Kidney glomerular epithelial cell (primary cell): ENCODE results near the gene NMRK2.
"Not testable (repeated sequence)": the region's sequence is repeated elsewhere in the genome, so short reads cannot be mapped to it uniquely, and the experiment has no call there.

Source experiments
- DNase-seq: peaks from one replicate; lab custom pipeline; 2025; lab: John Stamatoyannopoulos, UW

NMRK2 gene

DNA sequence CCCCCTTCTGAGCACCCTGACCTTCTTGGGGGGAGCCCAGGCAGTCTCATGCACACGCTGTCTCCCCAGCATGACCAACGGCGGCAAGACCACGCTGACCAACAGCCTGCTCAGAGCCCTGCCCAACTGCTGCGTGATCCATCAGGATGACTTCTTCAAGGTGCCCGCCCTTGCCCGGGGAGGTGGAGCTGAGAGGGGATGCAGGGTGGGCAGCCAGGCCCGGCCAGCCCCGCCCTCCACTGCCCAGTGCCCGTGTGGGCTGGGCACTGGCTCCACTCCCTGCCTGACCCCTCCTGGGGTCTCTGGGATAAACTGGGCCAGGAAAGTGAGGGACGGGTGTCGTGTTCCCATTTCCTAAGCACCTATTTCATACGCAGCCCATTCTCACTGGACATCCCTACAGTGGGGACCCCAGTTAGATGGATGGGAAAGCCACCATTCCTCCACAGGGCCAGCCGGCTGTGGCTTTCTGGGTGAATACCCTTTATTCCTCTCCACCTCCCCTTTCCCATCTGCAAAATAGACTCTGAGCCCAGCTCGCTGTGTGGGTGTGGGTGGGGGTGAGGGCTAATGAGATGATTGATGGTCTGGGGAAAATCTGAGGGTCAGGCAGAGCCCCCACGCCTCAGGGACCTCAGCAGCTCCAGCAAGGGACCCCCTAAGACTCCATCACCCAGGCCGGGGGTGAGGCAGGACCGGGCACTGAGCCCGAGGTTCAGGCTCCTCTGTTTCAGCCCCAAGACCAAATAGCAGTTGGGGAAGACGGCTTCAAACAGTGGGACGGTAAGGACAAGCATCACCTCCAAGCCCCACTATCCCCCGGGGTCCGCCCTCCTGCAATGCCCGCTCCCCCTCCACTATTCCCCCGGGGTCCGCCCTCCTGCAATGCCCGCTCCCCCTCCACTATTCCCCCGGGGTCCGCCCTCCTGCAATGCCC, 3.9 kb downstream of the NMRK2 start:
- DNase-seq: no peak

- not testable (repeated sequence) for DNase-seq
Observed at GRCh38 chr19:3938300-3938950, 5.6 kb downstream of the NMRK2 start.

GRCh38 chr19:3942790-3943409, 10.0 kb downstream of the NMRK2 start:
- no peak for DNase-seq

DNA sequence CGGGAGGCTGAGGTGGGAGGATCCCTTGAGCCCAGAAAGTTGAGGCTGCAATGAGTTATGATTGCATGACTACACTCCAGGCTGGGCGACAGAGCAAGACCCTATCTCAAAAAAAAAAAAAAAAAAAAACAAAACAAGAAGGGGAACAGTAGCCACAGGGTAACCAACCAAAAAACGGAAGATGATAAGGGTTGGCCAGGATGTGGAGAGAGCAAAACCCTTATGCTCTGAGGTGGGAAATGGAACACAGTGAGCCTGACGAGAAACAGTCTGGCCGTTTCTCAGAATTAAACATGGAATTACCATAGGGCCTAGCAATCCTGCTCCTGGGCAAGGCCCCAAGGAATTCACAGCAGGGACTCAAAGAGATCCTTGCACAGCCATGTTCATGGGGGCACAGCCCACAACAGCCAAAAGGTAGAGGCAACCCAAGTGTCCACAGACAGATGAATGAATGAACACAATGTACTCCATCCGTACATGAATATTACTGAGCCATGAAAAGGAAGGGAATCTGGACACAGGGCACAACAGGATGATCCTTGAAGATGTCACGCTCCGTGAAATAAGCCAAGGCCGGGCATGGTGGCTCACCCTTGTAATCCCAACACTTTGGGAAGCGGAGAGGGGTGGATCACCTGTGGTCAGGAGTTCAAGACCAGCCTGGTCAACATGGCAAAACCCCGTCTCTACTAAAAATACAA, 11.3 kb downstream of the NMRK2 start:
- DNase-seq: no peak

- no peak for DNase-seq
Observed at GRCh38 chr19:3945838-3946237, 13.0 kb downstream of the NMRK2 start.

GRCh38 chr19:3947316-3947933, 14.6 kb downstream of the NMRK2 start:
- not testable (repeated sequence) for DNase-seq

GRCh38 chr19:3949294-3949693, 16.4 kb downstream of the NMRK2 start:
- no peak for DNase-seq

DNA sequence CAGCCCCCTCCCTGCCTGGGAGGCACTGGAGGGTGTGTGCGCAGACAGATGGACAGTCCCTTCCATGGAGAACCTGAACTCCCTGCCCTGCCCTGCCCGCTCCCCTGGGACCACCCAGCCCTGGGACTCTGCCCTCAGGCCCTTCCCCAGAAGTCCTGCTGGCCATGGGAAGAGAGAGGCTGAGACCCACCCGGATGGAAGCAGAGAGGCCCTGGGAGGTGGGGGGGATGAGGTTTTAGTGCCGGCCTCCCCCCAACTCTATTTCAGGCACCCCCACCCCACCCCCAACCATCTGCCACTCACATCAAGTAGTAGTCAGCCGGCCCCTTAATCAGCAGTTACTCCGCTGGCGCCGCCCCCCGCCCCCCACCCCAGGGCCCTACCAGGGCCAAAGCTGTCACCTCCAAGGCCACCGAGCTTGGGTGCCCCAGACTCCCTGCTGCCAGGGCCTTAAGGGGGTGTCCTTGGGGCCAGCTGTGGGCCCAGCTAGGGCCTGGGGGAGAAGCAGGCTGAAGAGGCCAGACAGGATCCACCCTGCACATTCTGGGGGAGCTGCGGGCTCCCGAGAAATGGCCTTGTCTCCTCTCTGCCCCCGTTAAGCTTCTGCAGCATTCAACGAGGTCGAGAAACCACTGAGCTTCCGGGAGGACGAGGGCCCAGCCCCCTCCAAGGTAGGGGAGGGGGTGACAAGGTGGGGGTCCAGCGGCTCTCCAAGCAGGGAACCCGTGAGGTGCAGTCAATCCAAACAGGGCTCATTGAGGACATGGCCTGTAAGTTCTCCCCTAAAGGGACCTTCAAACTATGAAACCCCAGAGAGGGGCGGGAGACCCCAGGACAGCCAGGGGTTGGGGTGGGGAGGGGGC, 17.4 kb downstream of the NMRK2 start:
- DNase-seq: no peak

DNA sequence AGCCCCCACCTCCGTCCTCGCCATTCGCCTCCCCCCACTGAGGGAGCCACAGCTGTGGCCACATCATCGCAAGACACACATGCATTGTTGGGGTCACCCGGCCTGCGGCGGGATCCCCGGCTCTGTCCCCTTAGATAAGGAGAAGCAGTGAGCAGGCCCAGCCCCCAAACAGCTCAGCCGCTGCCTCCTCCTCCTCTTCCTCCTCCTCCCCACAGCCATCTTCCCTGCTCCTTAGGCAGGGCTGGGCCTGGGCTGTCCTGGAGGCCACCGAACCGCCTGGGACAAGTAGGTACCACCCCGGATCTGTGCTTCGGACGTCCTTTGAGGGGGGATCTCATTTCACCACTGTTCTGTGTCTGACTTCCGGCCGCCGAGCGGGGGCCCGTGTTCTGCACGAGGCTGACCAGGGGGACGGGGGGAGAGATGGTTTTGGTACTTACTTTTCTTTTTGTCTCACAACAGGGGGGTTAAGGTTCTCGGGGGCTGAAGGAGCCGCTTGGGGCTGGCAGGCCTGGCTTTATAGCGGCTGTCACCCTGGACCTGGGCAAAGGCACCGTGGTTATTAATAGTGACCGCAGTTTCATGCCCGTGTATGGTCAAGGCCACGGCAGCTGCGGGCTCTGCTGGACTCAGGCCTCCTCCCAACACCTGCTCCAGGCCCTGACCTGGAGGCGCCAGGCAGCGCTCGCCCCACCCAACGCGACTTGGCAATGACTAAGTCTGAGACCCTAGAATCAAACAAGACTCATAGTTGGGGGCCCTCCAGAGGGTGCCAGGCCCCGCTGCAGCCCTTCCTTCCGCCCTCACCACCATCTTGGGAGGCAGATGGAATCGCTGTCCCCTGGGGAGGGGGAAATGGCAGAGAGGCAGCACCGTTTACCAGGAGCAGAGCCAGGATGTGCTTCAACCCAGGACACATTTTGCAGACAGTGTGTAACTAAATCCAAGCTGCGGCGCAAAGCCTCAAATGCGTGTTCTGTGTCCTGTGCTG, 18.3 kb downstream of the NMRK2 start:
- DNase-seq: no peak

DNA sequence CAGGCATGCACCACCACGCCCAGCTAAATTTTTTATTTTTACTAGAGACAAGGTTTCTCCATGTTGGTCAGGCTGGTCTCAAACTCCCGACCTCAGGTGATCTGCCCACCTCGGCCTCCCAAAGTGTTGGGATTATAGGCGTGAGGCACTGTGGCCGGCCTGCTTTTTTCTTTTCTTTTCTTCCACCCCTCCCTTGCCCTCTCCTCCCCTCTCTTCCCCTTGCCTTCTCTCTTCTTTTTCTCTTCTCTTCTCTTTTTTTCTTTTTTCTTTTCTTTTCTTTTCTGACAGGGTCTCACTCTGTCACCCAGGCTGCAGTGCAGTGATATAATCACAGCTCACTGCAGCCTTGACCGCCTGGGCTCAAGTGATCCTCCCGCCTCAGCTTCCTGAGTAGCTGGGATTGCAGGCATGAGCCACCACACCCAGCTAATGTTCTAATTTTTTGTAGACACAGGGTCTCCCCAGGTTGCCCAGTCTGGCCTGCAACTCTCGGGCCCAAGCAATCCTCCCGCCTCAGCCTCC, 19.9 kb downstream of the NMRK2 start:
- not testable (repeated sequence) for DNase-seq

GRCh38 chr19:3954107-3954506, 21.2 kb downstream of the NMRK2 start:
- DNase-seq: no peak

GRCh38 chr19:3955276-3955675, 22.4 kb downstream of the NMRK2 start:
- not testable (repeated sequence) for DNase-seq

DNA sequence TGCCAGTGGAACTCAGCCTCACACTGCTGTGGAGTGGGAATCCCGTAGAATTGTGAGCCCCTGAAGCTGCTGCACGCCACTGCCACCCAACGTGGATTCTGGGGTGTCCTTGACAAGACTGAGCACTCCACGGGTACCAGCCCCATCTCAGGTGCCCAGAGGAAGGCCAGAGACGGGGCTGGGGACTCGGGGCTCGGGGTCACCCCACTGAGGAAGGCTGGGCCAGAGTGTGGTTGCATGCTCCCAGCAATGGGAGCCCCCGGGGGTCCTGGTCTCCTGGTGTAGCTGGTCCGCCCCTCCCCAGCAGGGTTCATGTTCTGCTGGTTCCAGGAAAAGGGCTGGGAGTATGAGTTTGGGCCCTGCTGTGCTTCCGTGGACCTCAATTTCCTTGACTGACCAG, 22.8 kb downstream of the NMRK2 start:
- no peak for DNase-seq

DNA sequence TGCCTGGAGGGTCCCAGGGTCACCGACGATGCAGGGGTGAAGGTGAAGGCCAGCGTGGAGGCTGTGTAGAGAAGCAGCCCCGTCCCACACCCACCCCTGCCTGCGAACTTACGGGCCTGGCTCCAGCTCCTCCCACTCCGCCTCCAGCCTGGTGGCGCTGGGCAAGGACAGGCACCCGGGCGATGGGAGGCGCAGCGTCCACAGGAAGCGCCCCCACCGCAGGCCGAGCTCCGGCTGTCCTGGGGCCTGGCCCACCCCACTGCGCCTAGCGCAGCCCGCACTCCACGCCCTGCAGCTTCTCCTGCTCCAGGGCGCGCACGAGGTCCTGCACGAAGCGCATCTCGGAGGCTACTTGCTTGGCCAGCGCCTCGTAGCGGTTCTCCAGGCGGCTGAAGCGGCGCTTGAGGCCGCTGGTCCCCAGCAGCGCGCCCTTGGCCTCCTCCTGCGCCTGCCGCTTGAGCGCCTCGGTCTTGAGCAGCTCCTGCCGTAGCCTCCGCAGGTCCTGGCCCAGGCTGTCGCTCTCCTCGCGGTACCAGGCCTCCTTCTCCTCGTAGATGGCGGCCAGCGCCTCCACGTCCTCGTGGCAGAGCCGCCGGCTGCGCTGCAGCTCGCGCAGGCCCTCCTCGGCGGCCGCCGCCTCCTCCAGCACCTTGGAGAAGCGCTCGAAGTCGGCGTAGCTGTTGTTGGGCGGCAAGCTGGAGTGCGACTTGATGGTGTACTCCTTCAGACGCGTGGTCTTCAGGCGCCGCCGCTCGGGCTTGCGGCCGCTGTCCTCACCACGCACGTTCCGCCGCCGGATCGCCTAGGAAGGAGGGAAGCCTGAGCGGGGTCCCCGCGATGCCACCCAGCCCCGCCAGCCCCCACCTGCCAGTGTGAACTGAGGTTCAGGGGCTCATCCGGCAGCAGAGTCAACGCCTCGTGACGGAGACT, 26.2 kb downstream of the NMRK2 start:
- no peak for DNase-seq

DNA sequence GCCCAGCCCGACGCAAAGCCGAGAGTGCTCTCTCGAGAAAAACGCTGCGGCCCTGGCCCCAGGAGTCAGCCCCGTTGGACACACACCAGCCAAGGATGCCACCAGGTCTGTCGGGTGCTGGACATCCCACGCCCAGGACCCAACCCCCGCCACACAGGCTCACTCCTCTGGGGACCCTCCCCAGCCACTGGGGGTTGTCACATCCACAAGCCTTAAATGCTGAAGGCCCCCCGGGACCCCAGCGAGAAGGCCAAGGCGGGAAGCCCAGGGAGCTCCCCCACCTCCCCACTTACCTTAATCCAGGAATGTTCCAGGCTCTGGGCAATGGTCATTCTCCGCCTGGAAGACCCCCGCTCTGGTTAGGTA, 26.9 kb downstream of the NMRK2 start:
- DNase-seq: no peak

- DNase-seq: no peak
Observed at GRCh38 chr19:3961007-3961406, 28.1 kb downstream of the NMRK2 start.

- DNase-seq: no peak
Observed at GRCh38 chr19:3963458-3964255, 30.8 kb downstream of the NMRK2 start.
